ENCODE data around the gene KRTAP1-5.

KRTAP1-5 gene

DNA sequence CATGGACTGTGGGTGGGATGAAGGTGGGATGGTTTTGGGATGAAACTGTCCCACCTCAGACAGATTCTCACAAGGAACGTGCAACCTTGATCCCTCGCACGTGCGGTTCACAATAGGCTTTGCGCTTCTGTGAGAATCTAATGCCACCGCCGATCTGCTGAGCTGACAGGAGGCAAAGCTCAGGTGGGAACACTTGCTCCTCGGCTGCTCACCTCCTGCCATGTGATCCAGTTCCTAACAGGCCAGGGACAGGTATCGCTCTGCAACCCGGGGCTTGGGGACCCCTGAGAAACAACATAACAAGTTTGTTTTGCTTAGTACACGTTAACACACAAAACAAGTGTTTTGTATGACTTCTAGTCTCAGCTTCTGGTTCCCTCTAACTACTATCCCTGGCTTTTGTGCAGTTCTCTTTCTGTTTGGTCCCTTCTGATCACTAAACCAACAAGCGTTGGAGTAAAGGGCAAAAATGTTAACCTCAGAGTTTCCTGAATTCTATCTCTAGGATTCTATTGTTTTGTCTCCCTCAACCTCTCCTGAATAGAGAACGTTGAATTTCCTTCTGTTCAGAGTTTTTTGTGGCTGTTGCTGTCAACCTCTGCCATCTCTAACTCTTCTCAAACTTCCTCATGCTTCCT, 10.3 kb downstream of the KRTAP1-5 start:
- Histone ChIP-seq H3K27me3 (ENCODE audit: control insufficient read depth in 1 of 2, insufficient read depth in 2 of 2, low read length in 2 of 2) (peaks cover 0 to 3% of the 10 kb centered on the region in 2 donors), H3K27ac (ENCODE audit: low read length) (no peak overlapping the region), H3K4me1 (ENCODE audit: control insufficient read depth, insufficient read depth, low read length) (no peaks in the 10 kb centered on the region), H3K4me3 (ENCODE audit: low read length in 2 of 2) (no peak overlapping the region), H3K36me3 (ENCODE audit: control insufficient read depth in 2 of 2, insufficient read depth in 2 of 2, low read length in 2 of 2) (no peaks in the 10 kb centered on the region), H3K9ac (ENCODE audit: low read length in 2 of 2) (no peak overlapping the region), H3K9me3 (ENCODE audit: control insufficient read depth in 2 of 2, low read length in 2 of 2) (no peaks in the 10 kb centered on the region)

DNA sequence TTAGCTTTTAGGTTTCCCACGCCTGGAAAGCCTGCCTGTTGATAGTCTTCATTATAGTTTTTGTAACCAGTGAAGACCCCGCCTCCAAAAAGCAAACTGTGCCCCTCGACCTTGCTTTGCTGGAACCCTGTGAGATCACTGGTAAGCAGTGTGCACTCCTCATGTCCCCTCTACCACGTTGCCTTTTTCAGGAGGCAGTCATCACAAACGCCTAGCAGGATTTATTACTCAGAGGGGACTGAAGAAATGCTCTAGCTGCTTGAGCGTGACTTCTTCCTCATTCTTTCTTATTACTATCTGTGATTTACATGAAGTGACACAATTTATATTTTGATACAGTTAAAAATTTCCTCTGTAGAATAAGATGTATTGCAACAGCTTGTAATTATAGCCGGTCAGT, 11.6 kb downstream of the KRTAP1-5 start:
- Histone ChIP-seq H3K4me3 (ENCODE audit: low read length in 2 of 2) (no peak overlapping the region), H3K4me1 (ENCODE audit: control insufficient read depth, insufficient read depth, low read length) (no peaks in the 10 kb centered on the region), H3K9me3 (ENCODE audit: control insufficient read depth in 2 of 2, low read length in 2 of 2) (no peaks in the 10 kb centered on the region), H3K27me3 (ENCODE audit: control insufficient read depth in 1 of 2, insufficient read depth in 2 of 2, low read length in 2 of 2) (peaks cover 0 to 3% of the 10 kb centered on the region in 2 donors), H3K9ac (ENCODE audit: low read length in 2 of 2) (no peak overlapping the region), H3K27ac (ENCODE audit: low read length) (no peak overlapping the region), H3K36me3 (ENCODE audit: control insufficient read depth in 2 of 2, insufficient read depth in 2 of 2, low read length in 2 of 2) (no peaks in the 10 kb centered on the region)

- peaks cover 0 to 3% of the 10 kb centered on the region in 2 donors for H3K27me3 ChIP-seq (ENCODE audit: control insufficient read depth in 1 of 2, insufficient read depth in 2 of 2, low read length in 2 of 2)
- no peak overlapping the region for H3K4me3 ChIP-seq (ENCODE audit: low read length in 2 of 2)
- no peaks in the 10 kb centered on the region for H3K36me3 ChIP-seq (ENCODE audit: control insufficient read depth in 2 of 2, insufficient read depth in 2 of 2, low read length in 2 of 2)
- H3K9ac ChIP-seq (ENCODE audit: low read length in 2 of 2), result no peak overlapping the region
- H3K9me3 ChIP-seq (ENCODE audit: control insufficient read depth in 2 of 2, low read length in 2 of 2), result no peaks in the 10 kb centered on the region
- H3K27ac ChIP-seq (ENCODE audit: low read length), result no peak overlapping the region
- H3K4me1 ChIP-seq (ENCODE audit: control insufficient read depth, insufficient read depth, low read length), result no peaks in the 10 kb centered on the region
These were observed 13.4 kb downstream of the KRTAP1-5 start for GRCh38 chr17:41013606-41014005.

- Histone ChIP-seq H3K9ac (ENCODE audit: low read length in 2 of 2) (no peak overlapping the region), H3K27me3 (ENCODE audit: control insufficient read depth in 1 of 2, insufficient read depth in 2 of 2, low read length in 2 of 2) (peaks cover 0 to 3% of the 10 kb centered on the region in 2 donors), H3K4me1 (ENCODE audit: control insufficient read depth, insufficient read depth, low read length) (no peaks in the 10 kb centered on the region), H3K27ac (ENCODE audit: low read length) (no peak overlapping the region), H3K4me3 (ENCODE audit: low read length in 2 of 2) (no peak overlapping the region), H3K36me3 (ENCODE audit: control insufficient read depth in 2 of 2, insufficient read depth in 2 of 2, low read length in 2 of 2) (no peaks in the 10 kb centered on the region), H3K9me3 (ENCODE audit: control insufficient read depth in 2 of 2, low read length in 2 of 2) (no peaks in the 10 kb centered on the region)
These were observed 13.8 kb downstream of the KRTAP1-5 start for GRCh38 chr17:41013181-41013580.

GRCh38 chr17:41012326-41013120, 14.5 kb downstream of the KRTAP1-5 start:
- Histone ChIP-seq H3K27ac (ENCODE audit: low read length) (no peak overlapping the region), H3K36me3 (ENCODE audit: control insufficient read depth in 2 of 2, insufficient read depth in 2 of 2, low read length in 2 of 2) (no peaks in the 10 kb centered on the region), H3K9me3 (ENCODE audit: control insufficient read depth in 2 of 2, low read length in 2 of 2) (no peaks in the 10 kb centered on the region), H3K27me3 (ENCODE audit: control insufficient read depth in 1 of 2, insufficient read depth in 2 of 2, low read length in 2 of 2) (peaks cover 0 to 3% of the 10 kb centered on the region in 2 donors), H3K9ac (ENCODE audit: low read length in 2 of 2) (no peak overlapping the region), H3K4me3 (ENCODE audit: low read length in 2 of 2) (no peak overlapping the region), H3K4me1 (ENCODE audit: control insufficient read depth, insufficient read depth, low read length) (no peaks in the 10 kb centered on the region)

DNA sequence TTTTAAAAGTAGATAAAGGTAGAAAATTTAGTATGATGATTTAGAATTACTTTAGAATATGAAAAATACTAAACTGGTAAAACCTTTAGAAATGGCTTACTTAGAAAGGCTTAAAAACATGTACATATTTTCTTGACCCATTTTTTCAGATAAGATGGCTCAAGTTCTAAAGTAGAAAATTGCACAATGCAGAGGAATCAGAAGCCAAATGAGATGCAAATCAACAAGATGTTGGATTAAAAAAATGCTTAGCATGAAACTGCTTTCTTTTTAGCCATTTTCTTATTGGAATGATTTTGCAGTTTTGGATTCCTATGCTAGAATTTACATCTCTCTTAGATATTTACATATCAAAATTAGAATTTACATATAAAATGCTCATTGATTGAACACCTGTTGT, 16.6 kb downstream of the KRTAP1-5 start:
- Histone ChIP-seq H3K4me3 (ENCODE audit: low read length in 2 of 2) (no peak overlapping the region), H3K9ac (ENCODE audit: low read length in 2 of 2) (no peak overlapping the region), H3K9me3 (ENCODE audit: control insufficient read depth in 2 of 2, low read length in 2 of 2) (no peaks in the 10 kb centered on the region)

DNA sequence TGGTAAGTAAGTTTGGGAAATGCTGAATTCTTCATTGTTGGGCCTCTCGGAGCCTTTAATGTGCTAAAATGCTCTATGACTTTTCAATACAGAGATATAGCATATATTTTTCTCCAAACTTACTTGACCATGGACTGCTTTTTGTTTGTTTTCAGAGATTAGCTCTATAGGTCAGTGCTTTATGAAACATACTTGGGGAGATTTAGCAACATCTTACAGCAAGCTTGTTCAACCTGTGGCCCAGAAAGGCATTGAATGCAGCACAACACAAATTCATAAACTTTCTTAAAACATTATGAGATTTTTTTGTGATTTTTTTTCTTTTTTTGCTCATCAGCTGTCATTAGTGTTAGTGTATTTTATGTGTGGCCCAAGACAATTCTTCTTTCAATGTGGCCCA, 17.1 kb downstream of the KRTAP1-5 start:
- no peaks in the 10 kb centered on the region for H3K9me3 ChIP-seq (ENCODE audit: control insufficient read depth in 2 of 2, low read length in 2 of 2)
- no peak overlapping the region for H3K4me3 ChIP-seq (ENCODE audit: low read length in 2 of 2)
- H3K36me3 ChIP-seq (ENCODE audit: control insufficient read depth in 2 of 2, insufficient read depth in 2 of 2, low read length in 2 of 2), result no peaks in the 10 kb centered on the region
- no peaks in the 10 kb centered on the region for H3K27me3 ChIP-seq (ENCODE audit: control insufficient read depth in 1 of 2, insufficient read depth in 2 of 2, low read length in 2 of 2)
- H3K9ac ChIP-seq (ENCODE audit: low read length in 2 of 2), result no peak overlapping the region
- no peak overlapping the region for H3K27ac ChIP-seq (ENCODE audit: low read length)
- no peaks in the 10 kb centered on the region for H3K4me1 ChIP-seq (ENCODE audit: control insufficient read depth, insufficient read depth, low read length)

More for the DNA sequence above, 16.6 kb downstream of the KRTAP1-5 start:
- H3K27me3 ChIP-seq (ENCODE audit: control insufficient read depth in 1 of 2, insufficient read depth in 2 of 2, low read length in 2 of 2), result no peaks in the 10 kb centered on the region
- no peaks in the 10 kb centered on the region for H3K4me1 ChIP-seq (ENCODE audit: control insufficient read depth, insufficient read depth, low read length)
- no peak overlapping the region for H3K27ac ChIP-seq (ENCODE audit: low read length)
- H3K36me3 ChIP-seq (ENCODE audit: control insufficient read depth in 2 of 2, insufficient read depth in 2 of 2, low read length in 2 of 2), result no peaks in the 10 kb centered on the region

GRCh38 chr17:41009301-41009760, 17.7 kb downstream of the KRTAP1-5 start:
- H3K27ac ChIP-seq (ENCODE audit: low read length), result no peak overlapping the region
- H3K36me3 ChIP-seq (ENCODE audit: control insufficient read depth in 2 of 2, insufficient read depth in 2 of 2, low read length in 2 of 2), result no peaks in the 10 kb centered on the region
- H3K27me3 ChIP-seq (ENCODE audit: control insufficient read depth in 1 of 2, insufficient read depth in 2 of 2, low read length in 2 of 2), result no peaks in the 10 kb centered on the region
- no peaks in the 10 kb centered on the region for H3K4me1 ChIP-seq (ENCODE audit: control insufficient read depth, insufficient read depth, low read length)
- no peaks in the 10 kb centered on the region for H3K9me3 ChIP-seq (ENCODE audit: control insufficient read depth in 2 of 2, low read length in 2 of 2)
- H3K9ac ChIP-seq (ENCODE audit: low read length in 2 of 2), result no peak overlapping the region
- no peak overlapping the region for H3K4me3 ChIP-seq (ENCODE audit: low read length in 2 of 2)

GRCh38 chr17:41008811-41009210, 18.2 kb downstream of the KRTAP1-5 start, which contains the start of gene KRTAP3-1:
Gene KRTAP3-1, minus strand, starts transcription at chr17:41009128. Its CDS starts 54 bp downstream, at chr17:41009074.
- Histone ChIP-seq H3K27me3 (ENCODE audit: control insufficient read depth in 1 of 2, insufficient read depth in 2 of 2, low read length in 2 of 2) (no peaks in the 10 kb centered on the region), H3K36me3 (ENCODE audit: control insufficient read depth in 2 of 2, insufficient read depth in 2 of 2, low read length in 2 of 2) (no peaks in the 10 kb centered on the region), H3K9ac (ENCODE audit: low read length in 2 of 2) (no peak within 1 kb of the TSS), H3K27ac (ENCODE audit: low read length) (no peak within 1 kb of the TSS), H3K4me3 (ENCODE audit: low read length in 2 of 2) (no peak within 1 kb of the TSS), H3K9me3 (ENCODE audit: control insufficient read depth in 2 of 2, low read length in 2 of 2) (no peaks in the 10 kb centered on the region), H3K4me1 (ENCODE audit: control insufficient read depth, insufficient read depth, low read length) (no peaks in the 10 kb centered on the region)

GRCh38 chr17:41004397-41004796, 22.6 kb downstream of the KRTAP1-5 start:
- Histone ChIP-seq H3K27me3 (ENCODE audit: control insufficient read depth in 1 of 2, insufficient read depth in 2 of 2, low read length in 2 of 2) (no peaks in the 10 kb centered on the region), H3K4me3 (ENCODE audit: low read length in 2 of 2) (no peak overlapping the region), H3K4me1 (ENCODE audit: control insufficient read depth, insufficient read depth, low read length) (no peaks in the 10 kb centered on the region), H3K27ac (ENCODE audit: low read length) (no peak overlapping the region), H3K9ac (ENCODE audit: low read length in 2 of 2) (no peak overlapping the region), H3K9me3 (ENCODE audit: control insufficient read depth in 2 of 2, low read length in 2 of 2) (no peaks in the 10 kb centered on the region), H3K36me3 (ENCODE audit: control insufficient read depth in 2 of 2, insufficient read depth in 2 of 2, low read length in 2 of 2) (no peaks in the 10 kb centered on the region)

GRCh38 chr17:41003926-41004325, 23.1 kb downstream of the KRTAP1-5 start:
- H3K36me3 ChIP-seq (ENCODE audit: control insufficient read depth in 2 of 2, insufficient read depth in 2 of 2, low read length in 2 of 2), result no peaks in the 10 kb centered on the region
- H3K9ac ChIP-seq (ENCODE audit: low read length in 2 of 2), result no peak overlapping the region
- H3K4me1 ChIP-seq (ENCODE audit: control insufficient read depth, insufficient read depth, low read length), result no peaks in the 10 kb centered on the region
- no peak overlapping the region for H3K4me3 ChIP-seq (ENCODE audit: low read length in 2 of 2)
- no peaks in the 10 kb centered on the region for H3K27me3 ChIP-seq (ENCODE audit: control insufficient read depth in 1 of 2, insufficient read depth in 2 of 2, low read length in 2 of 2)
- H3K9me3 ChIP-seq (ENCODE audit: control insufficient read depth in 2 of 2, low read length in 2 of 2), result no peaks in the 10 kb centered on the region
- H3K27ac ChIP-seq (ENCODE audit: low read length), result no peak overlapping the region

All from stomach smooth muscle (tissue), 2 donors.